HG02885 (cell line): ENCODE data around the gene OTX1.

ENCODE experiments used
- ATAC-seq: cut with Tn5 transposase; IDR thresholded peaks from one replicate; pipeline ENCODE4 v1.9.1; 2021; ENCODE audit warnings: mild to moderate bottlenecking; ENCODE audit not compliant: unreplicated experiment, poor library complexity

Gene OTX1

DNA sequence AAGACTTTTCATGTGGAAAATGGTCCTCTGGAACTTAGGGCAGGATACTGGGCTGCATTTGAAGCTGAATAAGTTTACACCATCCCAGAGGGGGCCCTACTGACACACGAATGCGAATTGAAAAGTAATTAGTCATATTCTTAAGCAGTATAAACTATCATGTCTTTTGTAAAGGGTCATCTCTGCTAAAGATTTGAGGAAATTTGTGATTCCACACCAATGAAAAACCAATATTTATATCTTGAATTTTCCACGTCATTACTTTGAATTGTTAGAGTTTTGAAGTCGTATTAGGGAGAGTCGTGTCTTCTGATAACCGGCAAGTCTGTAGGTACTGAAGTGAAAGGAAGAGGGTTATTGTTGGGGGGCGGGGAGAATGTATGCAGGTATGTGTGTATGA lies 4.1 kb upstream of the OTX1 start:
- no peak for ATAC-seq

DNA sequence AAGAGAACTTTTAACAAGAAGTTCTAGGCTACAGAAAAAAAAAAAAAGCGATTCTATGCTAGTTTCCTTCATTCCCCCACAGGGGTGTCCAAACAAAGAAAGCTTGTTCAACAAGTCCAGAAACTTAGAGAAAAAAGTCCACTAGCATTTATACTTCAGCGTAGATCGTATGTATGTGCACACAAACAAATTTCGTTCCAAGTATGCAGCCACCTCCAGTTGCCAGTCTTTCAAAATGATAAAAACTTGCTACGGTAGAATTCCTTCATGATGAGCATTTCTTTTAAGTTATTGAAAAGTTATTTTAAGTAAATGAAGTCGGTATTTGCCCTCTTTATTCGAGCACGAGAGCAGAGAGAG lies 3.7 kb upstream of the OTX1 start:
- no peak for ATAC-seq

DNA sequence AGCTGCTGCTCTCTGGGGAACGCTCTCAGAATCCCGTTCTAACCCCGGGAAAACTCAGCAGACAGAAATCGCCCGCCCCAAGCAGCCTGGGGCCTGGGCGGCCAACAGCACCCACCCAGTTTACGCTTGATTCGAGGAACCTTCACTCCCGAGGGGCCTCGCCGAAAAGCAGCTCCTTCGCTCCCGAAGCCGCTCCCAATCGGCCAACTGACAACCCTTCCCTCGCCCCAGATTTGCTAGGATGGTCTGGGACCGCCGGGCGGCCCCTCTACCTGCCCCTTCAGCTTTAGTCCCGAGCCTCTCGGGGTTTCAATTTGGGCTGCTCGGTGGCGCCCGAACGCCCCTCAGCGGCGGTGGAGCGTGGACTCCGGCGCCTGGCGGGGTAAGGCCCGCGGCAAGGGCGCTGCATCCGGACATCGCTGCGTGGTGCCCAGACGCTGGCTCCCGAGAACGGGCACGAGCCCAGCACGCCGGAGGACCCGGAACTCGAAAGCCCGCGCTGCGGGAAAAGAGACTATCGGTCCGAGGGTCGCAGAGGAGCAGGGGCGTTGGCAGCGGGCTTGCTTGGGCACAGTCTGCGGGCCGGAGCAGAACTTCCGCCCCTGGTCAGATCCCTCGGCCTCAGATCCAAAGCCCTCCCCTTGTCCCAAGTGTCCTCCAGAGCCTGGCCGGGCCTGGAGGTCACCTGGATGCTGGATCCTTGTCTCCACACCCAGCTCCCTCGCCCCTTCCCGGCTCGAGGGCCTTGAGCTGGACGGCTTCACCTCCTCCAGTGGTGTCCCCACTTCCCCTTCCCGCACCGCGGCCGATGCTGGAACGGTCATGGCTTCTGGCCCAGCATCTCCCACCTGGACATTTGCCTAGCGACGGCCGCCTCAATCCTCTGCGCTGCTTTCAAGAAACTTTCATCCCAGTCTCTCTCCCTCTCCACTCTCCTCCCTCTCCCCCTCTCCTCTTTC lies 3.0 kb upstream of the OTX1 start:
- no peak for ATAC-seq

DNA sequence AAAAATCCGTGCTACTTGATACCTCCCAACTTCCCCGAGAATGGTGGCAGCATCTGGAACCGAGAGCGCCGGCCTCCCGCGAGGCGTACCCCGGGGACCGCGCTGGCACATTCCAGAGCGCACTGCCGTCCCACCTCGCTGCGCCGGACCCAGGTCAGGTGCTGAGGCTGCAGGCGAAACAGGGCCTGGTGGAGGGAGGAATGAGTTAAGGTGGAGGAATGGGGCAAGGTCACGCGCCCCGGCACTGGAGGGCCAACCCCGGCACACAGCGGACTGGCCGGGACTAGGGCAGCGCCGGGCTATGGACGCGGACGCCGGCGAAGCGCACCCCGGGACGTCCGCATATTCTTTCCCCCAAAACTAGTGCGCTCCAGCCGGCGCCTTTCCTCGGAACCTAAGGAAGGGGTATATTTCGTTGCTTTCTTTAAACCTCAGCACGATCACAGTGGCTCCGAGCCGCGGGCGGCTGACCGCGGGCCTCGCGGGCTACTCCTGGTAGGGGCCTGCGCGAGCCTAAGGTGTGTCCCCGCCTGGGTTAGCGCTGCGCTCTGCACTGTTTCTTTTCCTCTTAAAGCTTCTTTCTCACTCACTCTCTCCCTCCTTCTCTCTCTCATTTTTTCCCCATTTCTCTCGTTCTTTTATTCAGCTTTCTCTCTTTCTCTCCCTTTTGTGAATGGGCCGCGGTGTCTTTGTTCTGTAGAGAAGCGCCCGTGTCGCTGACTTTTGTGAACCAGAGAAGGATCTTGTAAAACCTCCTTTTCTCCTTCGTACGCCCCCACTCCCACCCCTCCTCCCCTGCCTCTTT lies 2.1 kb upstream of the OTX1 start:
- ATAC-seq, result no peak

DNA sequence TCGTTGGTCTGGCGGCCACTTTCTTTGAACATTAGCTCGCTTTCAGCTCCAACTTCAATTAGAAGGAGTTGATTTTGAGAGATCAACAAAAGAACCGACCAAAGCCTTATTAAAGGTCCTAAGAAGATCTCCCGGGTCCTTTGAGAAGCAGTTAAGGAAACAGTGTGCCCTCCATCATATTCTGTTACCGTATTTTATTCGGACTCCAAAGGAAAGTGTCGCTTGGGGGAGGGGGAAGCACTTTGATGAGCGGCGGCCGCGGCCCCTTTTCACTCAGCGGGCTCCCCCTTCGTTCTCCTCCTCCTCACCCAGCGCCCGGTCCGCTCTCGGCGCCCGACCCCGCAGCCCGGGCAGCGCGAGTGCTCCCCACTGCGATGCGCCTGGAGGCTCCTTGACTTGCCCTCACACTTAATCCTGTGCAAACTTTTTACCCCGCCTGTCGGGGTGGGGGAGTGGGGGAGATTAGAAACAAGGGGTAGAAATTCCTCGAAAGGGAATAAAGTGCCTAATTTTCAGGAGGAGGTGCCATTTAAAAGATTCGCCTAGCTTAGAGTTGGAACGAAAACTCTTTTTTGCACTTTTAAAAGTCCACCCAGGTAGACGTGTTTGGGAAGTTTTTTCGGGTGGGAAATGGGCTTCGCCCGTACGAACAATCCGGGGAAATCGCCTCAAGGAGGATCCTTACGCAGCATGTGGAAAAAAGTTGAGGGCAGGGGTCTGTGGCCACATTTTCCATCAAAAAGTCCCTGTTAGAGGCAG lies 1.2 kb upstream of the OTX1 start:
- no peak for ATAC-seq

DNA sequence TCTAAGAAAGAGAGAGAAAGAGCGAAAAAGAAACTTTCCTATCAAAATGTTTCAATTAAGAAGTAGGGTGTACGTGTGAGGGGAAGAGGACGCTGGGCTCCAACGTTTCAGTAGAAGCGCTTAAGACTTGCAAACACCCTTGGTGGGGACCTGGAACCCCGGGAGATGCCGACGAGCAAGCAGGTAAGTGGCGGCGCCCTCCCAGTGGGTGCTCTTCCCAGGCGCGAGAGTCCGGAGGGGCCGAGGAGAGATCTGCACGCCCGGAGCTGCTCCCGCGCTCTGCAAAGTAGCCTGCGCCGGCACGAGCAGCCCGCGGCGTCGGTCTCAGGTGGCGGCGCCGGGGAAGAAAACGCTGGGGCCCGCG lies 678 bp upstream of the OTX1 start:
- ATAC-seq, result no peak

DNA sequence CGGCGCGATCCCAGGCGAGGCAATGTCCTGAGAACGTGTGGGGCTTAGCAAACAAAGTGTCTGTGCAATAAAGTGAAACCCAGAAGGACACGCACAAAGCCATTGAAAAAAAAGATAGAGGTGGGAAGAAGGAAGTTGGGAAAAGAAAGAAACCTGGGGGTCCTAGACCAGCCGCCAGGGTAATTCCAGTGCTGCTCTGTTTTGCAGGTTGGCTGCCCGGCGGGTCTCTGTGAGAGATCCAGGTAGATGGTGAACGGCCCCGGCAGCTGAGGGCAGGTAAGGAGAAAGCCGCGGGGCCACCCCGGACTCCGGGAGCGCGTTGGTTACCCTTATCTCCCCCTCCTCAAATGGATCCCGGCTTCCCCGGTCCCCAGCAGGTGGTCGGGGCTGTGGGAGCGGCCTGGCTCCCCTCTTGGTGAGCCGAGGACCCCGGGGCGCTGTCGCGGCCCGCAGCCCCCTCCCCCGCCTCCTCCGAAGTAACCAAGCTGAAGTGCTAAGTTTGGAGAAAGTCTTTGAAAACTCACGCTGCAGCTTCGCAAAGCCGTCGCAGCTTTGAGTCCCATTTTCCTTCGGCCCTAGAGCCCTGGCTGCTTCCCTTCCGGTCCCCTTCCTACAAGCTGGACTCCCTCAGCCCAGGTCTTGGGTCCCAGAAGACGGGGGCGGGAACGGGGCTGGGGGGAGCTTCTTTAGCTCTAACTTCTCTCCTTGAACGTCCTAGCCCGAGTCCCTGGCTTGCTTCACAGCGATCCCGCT lies 588 bp downstream of the OTX1 start:
- no peak for ATAC-seq

DNA sequence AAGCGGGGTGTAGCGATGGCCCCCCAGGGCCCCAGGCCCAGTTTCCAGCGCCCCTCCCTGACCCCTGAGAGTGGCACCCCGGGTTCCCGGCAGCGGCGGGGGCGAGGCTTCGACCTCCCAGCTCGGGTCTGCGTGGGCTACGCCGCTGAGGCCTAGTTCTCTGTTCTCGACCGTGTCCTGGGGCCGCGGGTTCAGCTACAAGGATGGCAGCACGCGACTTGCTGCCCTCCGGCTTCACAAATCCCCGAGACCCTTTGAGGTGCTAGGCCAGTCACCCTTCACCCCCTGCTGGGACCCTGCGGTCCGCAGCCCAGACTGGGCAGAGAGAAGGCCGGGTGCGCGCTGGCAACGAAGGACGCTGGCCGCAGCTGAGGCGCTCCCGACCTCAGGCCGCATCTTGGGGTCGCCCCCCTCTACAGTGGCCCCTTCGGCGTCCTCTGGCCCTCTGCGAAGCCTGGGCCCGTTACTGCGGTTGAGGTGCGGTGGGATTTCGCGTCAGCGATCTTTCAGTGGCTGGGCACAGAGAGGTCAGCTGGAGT lies 1.2 kb downstream of the OTX1 start:
- ATAC-seq, result no peak

DNA sequence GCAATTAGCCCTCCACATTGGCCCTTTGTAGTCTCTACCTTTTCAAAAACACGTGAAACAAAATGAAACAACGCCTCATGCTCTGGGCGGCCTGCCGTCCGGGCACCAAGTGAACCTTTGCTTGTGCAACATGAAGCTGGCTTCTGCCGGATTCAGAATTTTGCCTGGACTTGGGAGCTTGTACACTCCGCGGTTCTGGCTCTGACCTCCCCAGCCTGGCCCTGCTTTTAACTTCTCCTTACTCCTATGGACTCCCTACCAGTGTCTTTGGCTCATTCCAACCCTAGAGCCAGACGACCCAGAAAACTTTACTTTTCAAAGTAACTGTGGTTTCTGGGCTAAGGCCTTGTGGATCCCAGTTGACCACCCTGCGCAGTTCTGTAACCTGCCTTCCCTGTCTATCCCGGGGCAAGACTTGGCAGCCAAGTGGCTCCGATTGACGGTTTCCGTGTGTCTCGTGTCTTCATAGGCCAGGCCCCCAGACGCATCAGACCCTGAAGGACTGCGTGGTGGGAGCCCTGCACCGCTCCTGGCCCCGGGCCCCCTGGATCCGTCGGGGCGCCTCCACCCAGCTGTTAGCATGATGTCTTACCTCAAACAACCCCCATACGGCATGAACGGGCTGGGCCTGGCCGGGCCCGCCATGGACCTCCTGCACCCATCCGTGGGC lies 1.9 kb downstream of the OTX1 start:
- ATAC-seq, result no peak

DNA sequence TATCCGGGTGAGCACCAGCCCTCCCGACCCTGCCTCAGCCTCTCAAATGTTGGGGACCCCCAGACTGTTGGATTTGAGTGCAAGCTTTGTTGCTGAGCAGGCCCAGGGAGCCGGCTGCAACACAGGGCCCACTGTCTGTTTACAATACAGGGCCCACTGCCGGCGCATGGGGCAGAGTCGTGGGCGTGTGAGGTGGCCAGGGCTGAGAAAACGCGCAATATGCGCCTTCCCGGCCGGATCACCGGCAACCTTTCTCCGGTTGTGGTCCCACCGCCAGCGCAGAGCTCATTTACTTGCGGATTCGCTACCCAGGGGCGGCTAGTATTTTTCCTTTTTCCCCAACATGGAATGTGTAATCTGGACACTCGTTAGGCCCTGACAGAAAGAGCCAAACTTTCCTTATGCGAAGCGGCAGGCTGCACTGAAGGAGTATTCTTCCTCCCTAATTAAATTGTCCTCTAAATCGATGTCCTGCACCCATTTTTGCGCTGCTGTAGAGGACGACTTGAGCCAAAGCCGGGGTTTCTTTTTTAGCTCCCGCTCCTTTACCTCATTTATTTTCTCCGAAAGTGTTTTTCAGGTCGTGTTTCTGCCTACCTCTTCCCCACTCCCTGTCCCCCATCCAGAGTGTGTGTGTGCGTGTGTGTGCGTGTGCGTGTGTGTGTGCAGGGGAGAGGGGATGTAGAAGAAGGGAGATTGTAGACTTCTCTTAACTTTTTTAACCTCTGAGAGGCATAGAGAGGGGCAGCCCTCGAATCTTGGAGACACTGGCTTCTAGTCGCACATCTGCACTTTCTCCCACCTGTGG lies 2.7 kb downstream of the OTX1 start:
- ATAC-seq, result no peak

DNA sequence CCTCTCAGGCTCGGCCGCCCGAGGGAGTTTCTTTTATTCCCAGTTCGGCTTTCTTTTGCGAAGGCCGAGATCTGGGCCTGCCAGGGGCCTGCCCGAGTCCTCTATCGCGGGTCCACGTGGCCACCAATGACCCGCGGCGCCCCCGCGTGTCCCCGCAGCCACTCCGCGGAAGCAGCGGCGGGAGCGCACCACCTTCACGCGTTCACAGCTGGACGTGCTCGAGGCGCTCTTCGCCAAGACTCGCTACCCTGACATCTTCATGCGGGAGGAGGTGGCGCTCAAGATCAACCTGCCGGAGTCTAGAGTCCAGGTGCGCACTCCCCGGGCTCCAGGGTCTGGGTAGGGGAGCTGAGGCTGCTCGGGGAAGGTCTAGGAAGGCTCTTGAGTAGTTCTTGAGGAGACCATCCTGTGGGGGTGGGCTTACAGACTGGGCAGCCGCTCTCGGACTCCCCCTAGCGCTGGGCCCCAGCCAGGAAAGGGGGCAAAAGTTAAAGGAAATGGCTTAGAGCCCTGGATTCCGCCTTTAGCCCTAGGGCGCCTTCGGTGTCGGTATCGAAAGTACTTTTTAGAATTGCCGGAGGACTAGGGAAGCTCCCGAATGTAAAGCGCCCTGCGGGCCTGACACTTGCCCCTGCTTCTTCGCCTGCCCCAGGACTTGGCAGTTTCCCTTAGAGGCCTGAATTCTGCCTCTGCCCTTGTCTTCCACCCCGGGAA lies 3.4 kb downstream of the OTX1 start:
- ATAC-seq, result no peak

DNA sequence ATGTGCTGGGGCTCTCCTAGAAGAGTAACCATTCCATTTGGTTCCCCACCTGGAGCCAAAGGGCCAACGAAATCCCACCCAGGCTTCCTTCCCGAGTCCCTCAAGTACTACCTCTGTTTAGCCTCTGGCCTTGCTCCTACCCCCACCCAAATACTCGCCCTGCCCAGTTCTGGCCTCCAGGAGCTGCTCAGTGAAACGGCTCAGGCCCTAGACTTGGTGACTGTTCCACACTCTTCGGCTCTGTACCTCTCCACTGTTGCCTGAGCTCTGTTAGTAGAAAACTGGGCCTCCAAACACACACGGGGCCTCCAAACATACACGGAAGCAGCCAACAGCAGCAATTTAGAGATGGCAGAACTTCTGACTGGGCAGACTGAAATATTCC lies 4.2 kb downstream of the OTX1 start:
- ATAC-seq, result no peak

DNA sequence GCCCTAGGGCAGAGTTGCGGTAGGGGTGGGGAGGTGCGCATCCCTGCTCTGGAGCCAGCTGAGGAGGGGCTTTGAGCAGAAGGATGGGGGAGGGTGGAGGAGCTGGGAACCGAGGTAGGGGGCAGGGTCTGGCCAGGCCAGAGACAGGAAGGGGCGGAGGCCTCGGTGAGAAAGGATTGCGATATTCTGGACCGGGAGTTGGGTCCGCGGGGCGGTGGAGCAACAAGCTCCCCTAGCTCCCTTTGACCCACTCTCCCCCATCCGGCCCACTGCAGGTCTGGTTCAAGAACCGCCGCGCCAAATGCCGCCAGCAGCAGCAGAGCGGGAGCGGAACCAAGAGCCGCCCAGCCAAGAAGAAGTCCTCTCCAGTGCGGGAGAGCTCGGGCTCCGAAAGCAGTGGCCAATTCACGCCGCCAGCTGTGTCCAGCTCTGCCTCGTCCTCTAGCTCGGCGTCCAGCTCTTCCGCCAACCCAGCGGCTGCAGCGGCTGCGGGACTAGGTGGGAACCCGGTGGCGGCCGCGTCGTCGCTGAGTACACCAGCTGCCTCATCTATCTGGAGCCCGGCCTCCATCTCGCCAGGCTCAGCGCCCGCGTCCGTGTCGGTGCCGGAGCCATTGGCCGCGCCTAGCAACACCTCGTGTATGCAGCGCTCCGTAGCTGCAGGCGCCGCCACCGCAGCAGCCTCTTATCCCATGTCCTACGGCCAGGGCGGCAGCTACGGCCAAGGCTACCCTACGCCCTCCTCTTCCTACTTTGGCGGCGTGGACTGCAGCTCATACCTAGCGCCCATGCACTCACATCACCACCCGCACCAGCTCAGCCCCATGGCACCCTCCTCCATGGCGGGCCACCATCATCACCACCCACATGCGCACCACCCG lies 4.8 kb downstream of the OTX1 start:
- no peak for ATAC-seq

DNA sequence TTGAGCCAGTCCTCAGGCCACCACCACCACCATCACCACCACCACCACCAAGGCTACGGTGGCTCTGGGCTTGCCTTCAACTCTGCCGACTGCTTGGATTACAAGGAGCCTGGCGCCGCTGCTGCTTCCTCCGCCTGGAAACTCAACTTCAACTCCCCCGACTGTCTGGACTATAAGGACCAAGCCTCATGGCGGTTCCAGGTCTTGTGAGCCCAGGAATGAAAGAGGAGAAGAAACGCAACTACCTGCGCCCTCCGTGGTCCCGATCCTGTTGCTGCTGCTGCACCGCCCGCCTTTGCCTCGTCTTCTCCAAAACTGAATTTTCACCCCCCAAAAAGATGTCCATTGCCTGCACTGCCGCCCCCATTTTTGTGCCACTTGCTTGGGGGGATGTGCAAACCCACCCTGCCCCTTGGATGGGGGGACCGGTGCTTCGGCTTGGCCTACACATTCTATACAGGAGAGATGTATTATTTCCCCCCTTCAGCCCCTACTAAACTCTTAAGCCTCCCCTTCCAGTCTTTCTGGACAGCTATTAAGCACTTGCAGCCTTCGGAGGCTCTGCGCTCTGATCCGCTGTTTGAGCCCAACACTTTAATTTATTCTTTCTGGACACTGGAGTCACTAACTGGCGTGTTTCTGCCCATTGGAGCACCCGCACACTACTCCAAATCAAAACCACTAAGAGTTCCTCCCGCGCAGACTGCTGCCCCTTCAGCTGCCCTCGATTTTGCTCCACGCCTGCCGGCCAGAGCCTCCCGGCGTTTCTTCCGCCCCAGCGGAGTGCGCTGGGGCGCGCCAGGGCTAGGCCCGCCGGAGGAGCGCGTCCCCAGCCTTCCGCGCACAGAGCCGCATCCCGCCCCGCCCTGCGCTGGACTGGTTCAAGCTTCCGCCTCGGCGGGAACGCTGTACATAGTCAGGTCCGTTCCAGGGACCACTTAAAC lies 5.7 kb downstream of the OTX1 start:
- ATAC-seq, result peak; percentile 33

DNA sequence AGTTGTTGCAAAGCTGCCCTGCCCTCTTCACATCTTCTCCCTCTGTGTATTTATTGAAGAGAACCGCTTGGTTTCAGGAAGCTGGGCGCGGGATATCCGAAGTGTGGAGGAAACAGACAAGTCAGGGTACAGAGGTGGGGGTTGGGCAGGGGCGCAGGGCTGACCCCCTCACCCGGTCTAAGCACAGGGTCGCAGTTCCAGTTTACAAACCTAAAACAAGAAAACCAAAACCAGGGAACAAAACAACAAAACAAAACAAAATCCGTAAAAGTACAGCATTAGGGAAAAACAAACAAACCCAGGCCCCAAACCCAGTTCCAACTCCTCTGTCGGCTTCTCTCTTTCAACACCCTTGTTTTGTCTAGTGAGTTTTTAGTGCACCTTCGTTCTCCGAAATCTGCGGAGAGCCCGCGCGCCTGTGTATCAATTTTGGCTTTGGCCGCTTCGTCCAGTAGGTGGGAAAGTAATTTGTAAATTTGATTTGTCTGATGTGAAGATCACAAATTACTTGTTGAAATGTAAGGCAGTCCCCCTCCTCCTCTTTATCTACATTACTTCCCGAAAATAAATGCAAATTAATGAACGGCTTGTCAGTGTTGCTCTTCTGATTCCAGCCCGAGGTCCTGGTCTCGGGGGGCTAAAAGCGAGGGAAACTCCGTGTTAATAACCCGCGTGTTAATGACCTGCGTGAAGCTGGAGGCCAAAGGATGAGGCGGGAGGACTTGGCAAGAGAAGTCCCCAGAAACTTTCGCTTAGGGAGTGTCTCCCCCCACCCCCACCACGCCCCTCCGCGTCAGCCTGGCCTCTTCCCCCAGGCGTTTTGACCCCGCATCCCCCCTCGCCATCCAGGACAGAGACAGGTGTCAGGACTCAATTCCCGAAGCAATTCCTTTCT lies 6.9 kb downstream of the OTX1 start:
- ATAC-seq, result no peak
